ENCODE results near the gene ELOVL6.

- TF ChIP-seq CTCF (IDR thresholded peaks at IDR 0.05) (no peak), POLR2AphosphoS5 (IDR thresholded peaks at IDR 0.05) (no peak), POLR2A (IDR thresholded peaks at IDR 0.05) (no peak)
Measured at GRCh38 chr4:110196871-110197528, 1.4 kb downstream of the ELOVL6 start.

All from prostate gland (tissue), 2 donors.